Measurements from ENCODE around the gene ADAM12.

DNA sequence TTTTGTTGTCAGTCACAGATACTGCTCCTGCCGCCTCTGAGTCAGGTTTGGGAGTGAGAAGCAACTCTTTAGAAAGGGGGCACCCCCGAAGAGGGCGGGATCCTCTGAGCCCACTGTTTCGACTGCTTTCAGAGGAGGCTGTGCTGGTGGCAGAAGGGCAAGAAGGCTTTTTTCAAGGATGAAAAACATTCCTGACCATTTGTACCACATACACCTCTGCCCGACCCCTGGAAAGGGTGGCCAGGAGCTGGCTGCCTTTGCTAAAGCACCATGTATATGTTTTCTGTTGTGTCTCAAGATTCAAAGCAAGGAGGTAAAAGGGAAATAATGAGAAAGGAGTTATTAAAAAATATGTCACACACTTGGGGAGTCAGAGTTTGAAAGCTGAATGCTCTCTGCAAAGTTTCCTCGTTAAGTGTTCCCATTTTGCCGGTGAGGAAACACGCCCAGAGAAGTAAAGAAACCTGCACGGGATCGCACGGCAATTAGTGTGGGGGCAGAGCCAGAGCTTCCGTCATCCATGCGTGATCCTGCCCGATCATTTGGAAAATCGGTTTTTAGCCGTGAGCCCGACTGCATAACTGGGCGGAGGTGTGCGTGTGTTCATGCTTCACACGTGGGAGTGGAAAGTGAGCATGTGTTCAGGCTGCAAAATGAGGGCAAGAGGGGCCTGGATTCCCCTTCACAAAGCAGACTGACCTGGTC, 163.2 kb downstream of the ADAM12 start:
- TF ChIP-seq, protein P1, sequence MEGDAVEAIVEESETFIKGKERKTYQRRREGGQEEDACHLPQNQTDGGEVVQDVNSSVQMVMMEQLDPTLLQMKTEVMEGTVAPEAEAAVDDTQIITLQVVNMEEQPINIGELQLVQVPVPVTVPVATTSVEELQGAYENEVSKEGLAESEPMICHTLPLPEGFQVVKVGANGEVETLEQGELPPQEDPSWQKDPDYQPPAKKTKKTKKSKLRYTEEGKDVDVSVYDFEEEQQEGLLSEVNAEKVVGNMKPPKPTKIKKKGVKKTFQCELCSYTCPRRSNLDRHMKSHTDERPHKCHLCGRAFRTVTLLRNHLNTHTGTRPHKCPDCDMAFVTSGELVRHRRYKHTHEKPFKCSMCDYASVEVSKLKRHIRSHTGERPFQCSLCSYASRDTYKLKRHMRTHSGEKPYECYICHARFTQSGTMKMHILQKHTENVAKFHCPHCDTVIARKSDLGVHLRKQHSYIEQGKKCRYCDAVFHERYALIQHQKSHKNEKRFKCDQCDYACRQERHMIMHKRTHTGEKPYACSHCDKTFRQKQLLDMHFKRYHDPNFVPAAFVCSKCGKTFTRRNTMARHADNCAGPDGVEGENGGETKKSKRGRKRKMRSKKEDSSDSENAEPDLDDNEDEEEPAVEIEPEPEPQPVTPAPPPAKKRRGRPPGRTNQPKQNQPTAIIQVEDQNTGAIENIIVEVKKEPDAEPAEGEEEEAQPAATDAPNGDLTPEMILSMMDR (IDR thresholded peaks at IDR 0.05 in 8 of 11, conservative IDR thresholded peaks at IDR 0.05 in 3 of 11): no peak
- no peak for TF ChIP-seq POLR2AphosphoS5 (IDR thresholded peaks at IDR 0.05)
- TF ChIP-seq POLR2A (IDR thresholded peaks at IDR 0.05): no peak

Measured in spleen (tissue), 7 donors.